Natural killer cell (primary cell): ENCODE data around the gene GPR148. TPM values are rescaled to one million over a fixed set of nuclear protein-coding genes. Genes with fewer than 3 reads are reported as not detected.
A peak's percentile ranks its signal among the peaks of the same experiment; 100 is the strongest.

Source experiments
- ATAC-seq, 3 donors: fragments of 150-1000 bp in 2 of 3; fragments of 200-7000 bp in 1 of 3; cut with Tn5 transposase; 1 replicate in 1 of 3; 2 replicates in 2 of 3; pipeline ENCODE4 v1.10.0; 2021; ENCODE audit warnings: mild to moderate bottlenecking in 2 of 3, moderate library complexity in 2 of 3
- DNase-seq, 2 donors: peaks; one replicate each; pipeline versions ENCODE4 v3.0.0 to v3.0.0-alpha.2; 2013 to 2021; ENCODE audit warnings: mixed read lengths in 1 of 2
- H3K27ac ChIP-seq: one replicate; pipeline ENCODE4 v1.5.1; 2013; ENCODE audit warnings: mild to moderate bottlenecking, low read length
- H3K27me3 ChIP-seq: one replicate; pipeline ENCODE4 v1.6.1; 2013; ENCODE audit warnings: low read length; ENCODE audit not compliant: control insufficient read depth, insufficient read depth
- H3K36me3 ChIP-seq: one replicate; pipeline ENCODE4 v1.6.1; 2013; ENCODE audit warnings: low read length; ENCODE audit not compliant: control insufficient read depth, insufficient read depth
- H3K4me1 ChIP-seq: one replicate; pipeline ENCODE4 v1.6.1; 2013; ENCODE audit warnings: low read length; ENCODE audit not compliant: control insufficient read depth, insufficient read depth
- H3K4me3 ChIP-seq: one replicate; pipeline ENCODE4 v1.5.1; 2013; ENCODE audit warnings: low read length
- H3K9me3 ChIP-seq: one replicate; pipeline ENCODE4 v1.6.1; 2013; ENCODE audit warnings: low read length; ENCODE audit not compliant: control insufficient read depth, insufficient read depth
- H3K27ac Mint-ChIP-seq, 2 donors: one replicate each; pipeline ENCODE4 v1.8.0; 2022; ENCODE audit warnings: mild to moderate bottlenecking in 2 of 2, mixed read lengths in 2 of 2, moderate library complexity in 1 of 2
- H3K27me3 Mint-ChIP-seq, 2 donors: one replicate each; pipeline ENCODE4 v1.8.0; 2022; ENCODE audit warnings: low read depth in 2 of 2, mixed read lengths in 2 of 2
- H3K36me3 Mint-ChIP-seq: one replicate; pipeline ENCODE4 v1.8.0; 2022; ENCODE audit warnings: mixed read lengths
- H3K4me1 Mint-ChIP-seq, 2 donors: one replicate each; pipeline ENCODE4 v1.8.0; 2022; ENCODE audit warnings: mixed read lengths in 2 of 2
- H3K4me3 Mint-ChIP-seq: one replicate; pipeline ENCODE4 v1.8.0; 2022; ENCODE audit warnings: mild to moderate bottlenecking, moderate library complexity, mixed read lengths
- H3K9me3 Mint-ChIP-seq, 2 donors: one replicate each; pipeline ENCODE4 v1.8.0; 2022; ENCODE audit warnings: mixed read lengths in 2 of 2
- CTCF ChIP-seq: fragments of 200-600 bp; IDR thresholded peaks from one replicate; pipeline ENCODE4 v1.8.0; 2022; ENCODE audit warnings: antibody characterized with exemption
- WGBS: methylation state at CpG from one replicate; pipeline ENCODE4 v1.1.7; 2013; ENCODE audit warnings: missing lambda C conversion rate; ENCODE audit not compliant: insufficient coverage; 5-methylcytosine and 5-hydroxymethylcytosine counted together
- intact Hi-C: fragments of 100-400 bp; cut with micrococcal nuclease; formaldehyde crosslinking; loops from one replicate; pipeline ENCODE4 v1.14.2; 2022
- total RNA-seq, 4 donors: library from RNA; stranded (reverse); fragments of 120-200 nt in 1 of 4; gene quantifications; one replicate each; pipeline versions ENCODE4 v1.2.3 to v1.2.4, GENCODE V29; 2013 to 2022

GPR148 gene
- total RNA-seq, 3 donors from 2014 or later (not counting 1 experiment from before 2014, with no cell fraction given): not detected

DNA sequence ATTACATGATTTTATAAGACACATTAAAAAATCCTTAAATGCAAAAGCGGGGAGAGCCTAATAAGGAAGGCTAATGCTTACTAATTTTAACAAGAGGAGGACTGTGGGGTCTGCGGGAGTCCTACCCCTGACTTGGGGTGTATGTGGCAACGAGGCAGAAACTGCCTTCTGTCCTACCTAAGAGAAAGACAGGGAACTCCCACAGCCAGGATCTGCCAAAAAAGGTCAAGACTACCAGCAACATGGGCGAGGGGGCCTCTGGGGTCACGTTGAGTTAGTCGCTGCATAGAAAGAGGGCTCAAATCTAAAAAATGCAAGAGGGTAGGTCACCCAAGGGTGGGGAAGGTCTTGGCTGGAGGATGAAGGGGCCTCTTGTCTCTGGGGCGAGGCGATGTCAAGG, 25.9 kb downstream of the GPR148 start:
- no peaks in the 10 kb centered on the region for H3K9me3 Mint-ChIP-seq
- peaks cover 41 to 54% of the 10 kb centered on the region in 2 donors for H3K27me3 Mint-ChIP-seq
- H3K36me3 Mint-ChIP-seq: no peaks in the 10 kb centered on the region

DNA sequence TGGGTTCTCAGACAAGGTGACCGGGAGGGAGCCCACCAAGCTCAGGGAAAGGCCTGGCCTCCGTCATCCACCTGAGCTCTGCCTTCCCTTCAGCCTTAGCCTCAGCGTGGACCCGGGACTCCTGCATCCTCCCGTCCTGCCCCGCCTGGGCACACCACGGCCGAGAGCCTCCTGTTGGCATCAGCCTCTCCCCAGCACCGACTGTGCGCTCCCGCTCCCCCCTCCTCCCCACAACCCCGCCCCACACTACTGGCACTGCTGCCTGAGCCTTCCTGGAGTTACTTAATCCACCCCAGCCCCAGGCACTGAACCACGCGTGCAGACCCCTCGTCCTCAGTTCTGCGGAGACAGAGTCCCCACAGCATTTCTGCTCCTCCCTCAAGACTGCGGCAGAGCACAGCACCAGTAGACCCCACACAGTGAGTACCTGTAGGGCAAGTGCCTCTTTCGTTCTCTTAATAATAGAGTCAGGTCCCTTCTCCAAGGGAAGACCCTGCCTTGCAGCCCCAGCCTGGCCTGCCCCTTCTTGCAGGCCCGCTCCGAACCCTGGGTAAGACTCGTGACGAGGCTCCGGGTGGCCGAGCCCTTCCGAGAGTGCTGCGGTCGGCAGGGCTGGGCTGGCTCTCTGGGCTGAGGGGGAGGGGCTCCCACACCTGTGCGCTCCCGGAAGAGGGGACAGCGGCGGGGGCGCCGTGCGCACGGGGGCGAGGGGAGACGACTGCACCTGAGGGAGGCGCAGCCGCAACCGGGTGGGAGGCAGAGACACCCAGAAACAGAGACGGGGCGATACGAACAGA, 26.6 kb downstream of the GPR148 start, which contains the start of gene AMER3:
TSS of gene AMER3 (plus strand) at position 285 of the 797 bp plus-strand sequence. CDS start 6,533 bp downstream, outside the sequence.
- intact Hi-C loops: no loop called here
- Mint-ChIP-seq H3K9me3 (no peaks in the 10 kb centered on the region), H3K27me3 (peaks cover 39 to 54% of the 10 kb centered on the region in 2 donors), H3K4me3 (peak within 1 kb of the TSS; percentile 71), H3K27ac (no peak within 1 kb of the TSS), H3K4me1 (peaks cover 5 to 9% of the 10 kb centered on the region in 2 donors), H3K36me3 (no peaks in the 10 kb centered on the region)
- H3K4me1 ChIP-seq: peaks cover 9% of the 10 kb centered on the region
- no peak within 1 kb of the TSS for H3K4me3 ChIP-seq
- DNase-seq: no peak
- H3K27me3 ChIP-seq: peaks cover 23% of the 10 kb centered on the region
- no peaks in the 10 kb centered on the region for H3K9me3 ChIP-seq
- H3K36me3 ChIP-seq: no peaks in the 10 kb centered on the region
- WGBS: 6% methylated on average over 43 of the region's 43 CpGs
- peak in 2 of 3 donors; percentile 5 to 14 for ATAC-seq
- no peak within 1 kb of the TSS for H3K27ac ChIP-seq
- TF ChIP-seq CTCF: no peak

More for the DNA sequence above, 25.9 kb downstream of the GPR148 start:
- H3K9me3 ChIP-seq: no peaks in the 10 kb centered on the region
- no peak overlapping the region for H3K4me3 ChIP-seq
- WGBS: 49% methylated on average over 8 of the region's 8 CpGs
- H3K27ac Mint-ChIP-seq: no peak overlapping the region
- intact Hi-C loops: no loop called here
- peaks cover 23% of the 10 kb centered on the region for H3K27me3 ChIP-seq
- peak overlapping the region; percentile 71 for H3K4me3 Mint-ChIP-seq
- no peaks in the 10 kb centered on the region for H3K36me3 ChIP-seq
- H3K4me1 ChIP-seq: peaks cover 9% of the 10 kb centered on the region
- no peak for TF ChIP-seq CTCF
- H3K27ac ChIP-seq: no peak overlapping the region
- ATAC-seq (no peak), DNase-seq (no peak)
- H3K4me1 Mint-ChIP-seq: peaks cover 5 to 9% of the 10 kb centered on the region in 2 donors

GRCh38 chr2:130756053-130756873, 27.4 kb downstream of the GPR148 start:
- Mint-ChIP-seq H3K9me3 (no peaks in the 10 kb centered on the region), H3K27ac (no peak overlapping the region), H3K27me3 (peaks cover 43 to 62% of the 10 kb centered on the region in 2 donors), H3K4me1 (peaks cover 5 to 9% of the 10 kb centered on the region in 2 donors), H3K4me3 (no peak overlapping the region), H3K36me3 (no peaks in the 10 kb centered on the region)
- no peaks in the 10 kb centered on the region for H3K36me3 ChIP-seq
- ATAC-seq (peak; percentile 81 to 99 (median 98)), DNase-seq (peak; percentile 33 to 51)
- H3K27ac ChIP-seq: no peak overlapping the region
- H3K4me3 ChIP-seq: no peak overlapping the region
- H3K4me1 ChIP-seq: peaks cover 9% of the 10 kb centered on the region
- H3K9me3 ChIP-seq: no peaks in the 10 kb centered on the region
- TF ChIP-seq CTCF: no peak
- peaks cover 21% of the 10 kb centered on the region for H3K27me3 ChIP-seq
- WGBS: 4% methylated on average over 80 of the region's 80 CpGs
- intact Hi-C loops: no loop called here
